ENCODE results near the gene GPX1.

- TF ChIP-seq, protein P1, sequence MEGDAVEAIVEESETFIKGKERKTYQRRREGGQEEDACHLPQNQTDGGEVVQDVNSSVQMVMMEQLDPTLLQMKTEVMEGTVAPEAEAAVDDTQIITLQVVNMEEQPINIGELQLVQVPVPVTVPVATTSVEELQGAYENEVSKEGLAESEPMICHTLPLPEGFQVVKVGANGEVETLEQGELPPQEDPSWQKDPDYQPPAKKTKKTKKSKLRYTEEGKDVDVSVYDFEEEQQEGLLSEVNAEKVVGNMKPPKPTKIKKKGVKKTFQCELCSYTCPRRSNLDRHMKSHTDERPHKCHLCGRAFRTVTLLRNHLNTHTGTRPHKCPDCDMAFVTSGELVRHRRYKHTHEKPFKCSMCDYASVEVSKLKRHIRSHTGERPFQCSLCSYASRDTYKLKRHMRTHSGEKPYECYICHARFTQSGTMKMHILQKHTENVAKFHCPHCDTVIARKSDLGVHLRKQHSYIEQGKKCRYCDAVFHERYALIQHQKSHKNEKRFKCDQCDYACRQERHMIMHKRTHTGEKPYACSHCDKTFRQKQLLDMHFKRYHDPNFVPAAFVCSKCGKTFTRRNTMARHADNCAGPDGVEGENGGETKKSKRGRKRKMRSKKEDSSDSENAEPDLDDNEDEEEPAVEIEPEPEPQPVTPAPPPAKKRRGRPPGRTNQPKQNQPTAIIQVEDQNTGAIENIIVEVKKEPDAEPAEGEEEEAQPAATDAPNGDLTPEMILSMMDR (IDR thresholded peaks at IDR 0.05; ENCODE audit: low read length), result peak; percentile 75
- TF ChIP-seq EZH2 (IDR thresholded peaks at IDR 0.05; ENCODE audit: borderline replicate concordance, low read length), result no peak
These were observed 18.0 kb downstream of the GPX1 start, which contains the start of gene USP4 for GRCh38 chr3:49339941-49340800.

Measured in OCI-LY1 (cell line).